C1 segment of cervical spinal cord (tissue), 14 donors: ENCODE data around the gene DDX43.
"Not testable (repeated sequence)": the region's sequence is repeated elsewhere in the genome, so short reads cannot be mapped to it uniquely, and the experiment has no call there.

Experiments
- DNase-seq, 14 donors: peaks; one replicate each; lab custom pipeline; 2025; lab: John Stamatoyannopoulos, UW

DDX43 gene

GRCh38 chr6:73388800-73389512 is 5.7 kb upstream of the DDX43 start:
- peak in 8 of 14 donors; percentile 11 to 59 (median 22) for DNase-seq

GRCh38 chr6:73389854-73390253 is 4.8 kb upstream of the DDX43 start:
- DNase-seq = no peak

- DNase-seq = no peak
These were observed 3.0 kb upstream of the DDX43 start for GRCh38 chr6:73391675-73392074.

DNA sequence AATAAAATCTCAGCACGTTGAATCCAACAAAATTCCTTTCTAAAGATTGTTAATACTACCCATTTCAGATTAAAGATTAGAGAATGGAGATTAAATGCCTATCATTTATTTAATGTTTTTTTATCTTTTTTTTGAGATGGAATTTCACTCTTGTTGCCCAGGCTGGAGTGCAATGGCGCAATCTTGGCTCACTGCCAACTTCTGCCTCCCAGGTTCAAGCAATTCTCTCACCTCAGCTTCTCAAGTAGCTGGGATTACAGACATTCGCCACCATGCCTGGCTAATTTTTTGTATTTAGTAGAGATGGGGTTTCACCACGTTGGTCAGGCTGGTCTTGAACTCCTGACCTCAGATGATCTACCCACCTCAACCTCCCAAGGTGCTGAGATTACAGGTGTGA is 2.4 kb upstream of the DDX43 start:
- not testable (repeated sequence) for DNase-seq

GRCh38 chr6:73393278-73393677 is 1.4 kb upstream of the DDX43 start:
- DNase-seq = no peak

- no peak for DNase-seq
These were observed 1.2 kb downstream of the DDX43 start for GRCh38 chr6:73395875-73396274.

GRCh38 chr6:73400656-73401055 is 6.0 kb downstream of the DDX43 start:
- DNase-seq = no peak

DNA sequence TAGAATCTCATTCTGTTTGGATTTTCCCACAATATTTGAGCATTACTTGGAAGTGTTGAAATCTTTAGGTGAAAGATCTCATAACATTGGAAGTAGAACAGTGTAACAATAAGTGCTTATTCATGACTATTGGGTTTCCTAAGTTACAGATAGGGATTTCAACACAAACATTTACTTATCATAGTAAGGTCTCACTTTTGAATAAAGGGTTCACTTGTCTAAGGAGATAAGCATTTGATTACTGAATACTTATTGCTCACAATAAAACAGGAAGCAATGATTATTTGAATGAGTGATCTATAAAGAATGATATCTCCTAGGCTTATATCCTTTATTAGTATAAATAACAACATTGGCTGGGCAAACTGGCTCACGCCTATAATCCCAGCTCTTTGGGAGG is 14.8 kb downstream of the DDX43 start:
- DNase-seq = no peak

DNA sequence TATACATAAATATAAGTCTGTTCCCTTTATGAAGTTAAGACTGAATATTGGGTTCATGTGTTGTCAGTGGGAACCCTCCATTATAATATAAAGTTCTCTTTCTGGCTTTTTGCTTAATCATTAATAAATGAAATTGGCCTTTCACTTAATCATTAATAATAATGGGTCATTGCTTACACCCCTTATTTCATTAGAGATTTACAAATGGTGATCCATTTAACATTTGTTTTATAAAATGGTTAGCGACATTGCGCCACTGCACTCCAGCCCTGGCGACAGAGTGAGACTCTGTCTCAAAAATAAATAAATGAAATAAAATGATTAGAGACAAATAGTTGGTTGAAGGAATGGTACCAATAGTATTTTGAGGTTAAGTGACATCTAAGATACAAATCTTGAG is 18.5 kb downstream of the DDX43 start:
- DNase-seq = no peak

DNA sequence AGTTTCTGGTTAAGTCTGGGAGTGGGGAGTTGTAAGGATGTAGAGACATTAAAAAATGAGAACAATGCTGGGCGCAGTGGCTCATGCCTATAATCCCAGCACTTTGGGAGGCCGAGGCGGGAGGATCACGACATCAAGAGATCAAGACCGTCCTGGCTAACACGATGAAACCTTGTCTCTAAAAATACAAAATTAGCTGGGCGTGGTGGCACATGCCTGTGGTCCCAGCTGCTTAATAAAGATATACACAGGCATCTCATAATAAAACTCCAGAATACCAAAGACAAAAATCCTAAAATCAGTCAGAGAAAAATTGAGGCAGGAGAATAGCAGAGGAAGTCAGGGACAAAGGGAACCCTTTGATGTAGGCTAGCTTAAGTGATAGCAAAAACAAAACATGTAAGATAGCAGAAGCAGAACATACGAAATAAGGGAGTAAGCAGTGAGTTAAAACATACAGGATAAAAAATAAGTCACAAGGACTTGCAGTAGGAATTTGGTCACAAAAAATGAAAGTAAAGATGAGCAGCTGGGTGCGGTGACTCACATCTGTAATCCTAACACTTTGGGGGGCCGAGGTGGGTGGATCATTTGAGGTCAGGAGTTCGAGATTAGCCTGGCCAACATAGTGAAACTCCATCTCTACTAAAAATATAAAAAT is 23.6 kb downstream of the DDX43 start:
- no peak for DNase-seq

DNA sequence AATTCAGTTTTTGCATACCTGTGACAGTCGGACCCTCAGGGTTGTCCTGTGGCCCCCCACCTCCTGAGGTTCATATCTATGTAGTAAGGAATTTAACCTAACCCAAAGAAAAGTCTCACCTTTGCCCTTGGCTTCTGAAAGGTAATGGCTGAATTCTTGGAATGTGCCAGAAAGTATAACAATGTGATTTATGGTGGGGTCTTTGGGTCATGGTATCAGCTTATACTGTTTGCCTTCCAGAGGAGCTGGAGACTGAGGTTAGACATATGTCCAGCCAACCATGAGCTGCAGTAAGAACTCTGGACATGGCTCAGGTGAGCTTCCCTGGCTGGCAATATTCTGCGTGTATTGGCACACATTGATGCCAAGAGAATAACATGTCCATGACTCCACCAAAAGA is 26.9 kb downstream of the DDX43 start:
- DNase-seq = no peak

GRCh38 chr6:73435236-73435635 is 40.6 kb downstream of the DDX43 start:
- no peak for DNase-seq

- no peak for DNase-seq
These were observed 48.9 kb downstream of the DDX43 start for GRCh38 chr6:73443555-73443954.

GRCh38 chr6:73451223-73452106 is 56.8 kb downstream of the DDX43 start:
- peak in 10 of 14 donors; percentile 22 to 70 (median 48) for DNase-seq

DNA sequence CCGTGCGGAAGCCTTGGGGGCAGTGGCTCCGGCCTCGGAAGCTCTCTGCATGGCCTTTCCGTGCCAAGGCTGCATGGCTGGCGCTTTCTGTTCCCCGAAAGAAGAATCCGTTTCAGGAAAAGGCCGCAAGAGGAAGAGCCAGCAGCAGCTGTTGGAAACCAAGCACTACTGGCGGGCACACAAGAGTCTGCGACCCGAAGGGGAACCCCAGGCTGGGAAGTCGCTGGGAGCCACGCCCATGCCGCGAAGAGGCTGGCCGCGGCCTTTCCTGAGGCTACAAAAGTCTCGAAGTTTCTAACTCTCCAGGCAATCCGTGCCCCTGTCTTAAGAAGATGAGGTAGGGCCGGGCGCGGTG is 57.5 kb downstream of the DDX43 start, which contains the start of gene CGAS:
CGAS (minus strand) TSS at position 191 of the 355 bp plus-strand sequence; CDS start at position 75, 116 bp downstream.
- peak in 10 of 14 donors; percentile 10 to 70 (median 50) for DNase-seq

DNA sequence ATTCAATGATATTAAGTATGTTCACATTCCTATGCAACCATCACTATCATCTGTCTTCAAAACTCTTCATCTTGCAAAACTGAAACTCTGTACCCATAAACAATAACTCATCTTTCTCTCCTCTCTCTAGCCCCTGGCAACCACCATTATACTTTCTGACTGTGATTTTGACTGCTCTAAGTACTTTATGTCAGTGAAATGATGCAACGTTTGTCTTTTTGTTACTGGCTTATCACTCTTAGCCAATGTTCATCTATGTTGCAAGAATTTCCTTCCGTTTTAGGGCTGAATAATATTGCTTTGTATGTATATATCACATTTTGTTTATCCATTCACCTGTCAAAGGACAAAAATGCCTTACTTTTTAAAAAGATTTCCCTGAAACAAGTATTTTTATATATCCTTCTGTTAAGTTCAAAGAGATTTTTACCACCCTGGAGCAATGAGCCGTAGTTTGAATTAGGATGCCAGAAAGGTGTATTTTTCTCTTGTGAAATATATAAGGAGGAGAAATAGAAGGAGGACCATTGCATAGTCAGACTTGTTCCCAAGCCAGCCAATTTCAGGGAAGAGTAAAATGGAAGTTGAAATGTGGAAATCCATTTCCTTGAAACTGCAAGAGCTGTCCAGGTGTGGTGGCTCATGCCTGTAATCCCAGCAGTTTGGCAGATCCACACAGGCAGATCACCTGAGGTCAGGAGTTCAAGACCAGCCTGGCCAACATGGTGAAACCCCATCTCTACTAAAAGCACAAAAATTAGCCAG is 61.4 kb downstream of the DDX43 start:
- no peak for DNase-seq

DNA sequence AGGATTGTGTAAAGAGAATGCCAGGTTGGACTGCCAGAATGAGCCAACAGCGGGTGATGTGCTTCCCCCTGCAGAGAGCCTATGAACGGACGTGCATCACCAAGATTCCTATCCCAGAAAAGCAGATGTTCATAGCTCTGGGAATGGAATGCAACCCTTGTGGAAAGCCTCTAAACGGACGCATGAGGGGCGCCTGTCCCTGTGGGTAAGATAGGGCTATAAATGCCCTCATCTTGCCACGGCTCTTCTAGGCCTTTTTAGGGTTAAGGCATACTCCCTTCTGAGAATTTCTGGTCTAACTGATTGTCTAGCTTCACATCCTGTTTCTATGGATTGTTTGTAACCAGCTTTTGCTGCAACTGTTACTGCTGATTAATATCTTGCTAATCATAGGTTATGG is 64.8 kb downstream of the DDX43 start:
- not testable (repeated sequence) for DNase-seq

DNA sequence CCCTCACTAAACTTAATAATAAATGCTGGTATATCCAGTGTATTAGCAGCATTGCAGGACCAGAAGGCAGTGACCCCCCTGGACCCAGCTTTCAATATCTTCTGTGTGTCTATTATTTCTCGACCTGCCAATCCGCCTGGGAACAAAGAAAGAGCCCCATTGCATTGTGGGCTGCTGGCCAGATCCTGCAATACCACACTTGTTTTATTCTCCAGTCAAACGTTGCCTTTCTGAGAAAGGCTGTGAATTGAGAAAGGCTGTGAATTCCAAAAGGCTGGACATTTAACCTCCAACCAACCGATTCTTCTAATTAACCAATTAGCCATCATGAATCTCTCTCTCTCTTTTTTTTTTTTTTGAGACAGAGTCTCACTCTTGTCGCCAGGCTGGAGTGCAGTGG is 65.4 kb downstream of the DDX43 start:
- DNase-seq = peak in 10 of 14 donors; percentile 3 to 45 (median 22)

- DNase-seq = peak; percentile 21 to 87 (median 72)
These were observed 67.1 kb downstream of the DDX43 start, which contains the start of gene MTO1 for GRCh38 chr6:73461537-73462350. Gene MTO1 (plus strand): TSS chr6:73461737. CDS start chr6:73461855, 118 bp downstream.
